Esophagus muscularis mucosa (tissue), 4 donors: ENCODE results near the gene KREMEN1.

Source experiments
- EP300 ChIP-seq: sonication (generic); formaldehyde crosslinking; IDR thresholded peaks from one replicate; pipeline ENCODE4 v1.6.1; 2017; ENCODE audit warnings: antibody characterized with exemption
- POLR2A ChIP-seq: fragments of 450-650 bp; IDR thresholded peaks from one replicate; pipeline ENCODE4 v1.6.1; 2017; ENCODE audit warnings: antibody characterized with exemption, moderate library complexity, mild to moderate bottlenecking, low read depth
- POLR2AphosphoS5 ChIP-seq, 2 donors: sonication (generic); formaldehyde crosslinking; IDR thresholded peaks; one replicate each; pipeline ENCODE4 v1.6.1; 2017; ENCODE audit warnings: antibody characterized with exemption in 2 of 2
- TF ChIP-seq, protein P1 (sequence below), 3 experiments: fragments of 200-600 bp in 2 of 3; fragments of 450-650 bp in 1 of 3; sonication (generic) in 2 of 3; IDR thresholded peaks; one replicate each; pipeline ENCODE4 v1.5.1; 2017 to 2019; ENCODE audit warnings: antibody characterized with exemption in 3 of 3, mild to moderate bottlenecking in 2 of 3, moderate library complexity in 1 of 3

DNA sequence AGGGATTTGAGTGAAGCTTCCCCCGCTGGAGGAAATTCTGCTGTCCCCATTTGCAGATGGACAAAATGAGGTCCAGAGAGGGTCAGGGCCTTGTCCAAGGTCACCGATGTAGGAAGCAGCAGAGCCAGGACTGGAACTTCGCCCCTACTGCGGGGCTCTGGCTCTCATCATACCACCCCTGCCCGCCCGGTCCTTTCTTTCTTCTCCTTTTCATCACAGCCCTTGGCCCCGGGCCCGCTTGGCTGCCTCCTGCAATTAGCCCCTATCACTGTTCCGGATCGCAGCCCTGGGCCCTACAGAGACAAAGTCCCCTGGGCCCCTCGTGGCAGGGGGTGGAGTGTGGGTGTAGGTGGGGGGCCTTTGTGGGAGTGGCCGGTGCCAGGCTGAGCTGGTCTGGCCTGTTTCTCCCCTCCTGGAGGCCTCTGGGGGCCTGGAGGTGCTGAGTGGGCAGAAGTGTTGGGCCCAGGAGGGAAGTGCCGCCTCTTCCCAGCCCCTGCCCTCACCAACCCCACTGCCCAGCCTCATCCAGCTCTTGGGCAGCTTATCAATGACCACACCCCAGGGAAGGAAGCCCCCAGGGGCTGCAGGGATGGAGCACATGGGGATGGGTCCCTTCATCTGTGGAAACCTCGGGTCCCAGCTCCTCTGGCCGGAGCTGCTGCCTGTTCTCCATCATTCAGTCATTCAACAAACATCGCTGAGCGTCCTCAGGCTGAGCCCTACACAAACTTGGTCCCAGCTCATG lies 136.2 kb downstream of the KREMEN1 start:
- TF ChIP-seq, protein P1, sequence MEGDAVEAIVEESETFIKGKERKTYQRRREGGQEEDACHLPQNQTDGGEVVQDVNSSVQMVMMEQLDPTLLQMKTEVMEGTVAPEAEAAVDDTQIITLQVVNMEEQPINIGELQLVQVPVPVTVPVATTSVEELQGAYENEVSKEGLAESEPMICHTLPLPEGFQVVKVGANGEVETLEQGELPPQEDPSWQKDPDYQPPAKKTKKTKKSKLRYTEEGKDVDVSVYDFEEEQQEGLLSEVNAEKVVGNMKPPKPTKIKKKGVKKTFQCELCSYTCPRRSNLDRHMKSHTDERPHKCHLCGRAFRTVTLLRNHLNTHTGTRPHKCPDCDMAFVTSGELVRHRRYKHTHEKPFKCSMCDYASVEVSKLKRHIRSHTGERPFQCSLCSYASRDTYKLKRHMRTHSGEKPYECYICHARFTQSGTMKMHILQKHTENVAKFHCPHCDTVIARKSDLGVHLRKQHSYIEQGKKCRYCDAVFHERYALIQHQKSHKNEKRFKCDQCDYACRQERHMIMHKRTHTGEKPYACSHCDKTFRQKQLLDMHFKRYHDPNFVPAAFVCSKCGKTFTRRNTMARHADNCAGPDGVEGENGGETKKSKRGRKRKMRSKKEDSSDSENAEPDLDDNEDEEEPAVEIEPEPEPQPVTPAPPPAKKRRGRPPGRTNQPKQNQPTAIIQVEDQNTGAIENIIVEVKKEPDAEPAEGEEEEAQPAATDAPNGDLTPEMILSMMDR (IDR thresholded peaks at IDR 0.05): no peak
- TF ChIP-seq EP300: no peak
- TF ChIP-seq POLR2A: no peak
- no peak for TF ChIP-seq POLR2AphosphoS5 (IDR thresholded peaks at IDR 0.05)
